HG03378 (cell line): Measurements from ENCODE around the gene METTL9.
"Not testable (repeated sequence)": the region's sequence is repeated elsewhere in the genome, so short reads cannot be mapped to it uniquely, and the experiment has no call there.

Experiments
- ATAC-seq: cut with Tn5 transposase; IDR thresholded peaks from one replicate; pipeline ENCODE4 v1.9.1; 2021; ENCODE audit warnings: mild to moderate bottlenecking, moderate library complexity; ENCODE audit not compliant: unreplicated experiment

Gene METTL9

GRCh38 chr16:21610006-21610544 is 10.7 kb downstream of the METTL9 start:
- ATAC-seq, result no peak

- ATAC-seq, result no peak
Observed at GRCh38 chr16:21610766-21611165, 11.4 kb downstream of the METTL9 start.

GRCh38 chr16:21611198-21611555 is 11.8 kb downstream of the METTL9 start:
- ATAC-seq, result no peak

GRCh38 chr16:21611556-21612384 is 12.4 kb downstream of the METTL9 start:
- no peak for ATAC-seq

GRCh38 chr16:21613361-21613760 is 14.0 kb downstream of the METTL9 start:
- ATAC-seq, result no peak

GRCh38 chr16:21613781-21614180 is 14.4 kb downstream of the METTL9 start:
- ATAC-seq, result no peak

GRCh38 chr16:21614896-21615295 is 15.5 kb downstream of the METTL9 start:
- ATAC-seq, result no peak

GRCh38 chr16:21617607-21618006 is 18.2 kb downstream of the METTL9 start:
- ATAC-seq, result no peak

GRCh38 chr16:21618281-21618680 is 18.9 kb downstream of the METTL9 start:
- ATAC-seq, result no peak

- no peak for ATAC-seq
Observed at GRCh38 chr16:21619765-21620425, 20.5 kb downstream of the METTL9 start.

- no peak for ATAC-seq
Observed at GRCh38 chr16:21620592-21620991, 21.2 kb downstream of the METTL9 start.

GRCh38 chr16:21622545-21622944 is 23.2 kb downstream of the METTL9 start:
- ATAC-seq, result no peak

- ATAC-seq, result no peak
Observed at GRCh38 chr16:21625026-21625425, 25.6 kb downstream of the METTL9 start.

- ATAC-seq, result no peak
Observed at GRCh38 chr16:21626659-21627277, 27.4 kb downstream of the METTL9 start.

GRCh38 chr16:21628121-21628726 is 28.8 kb downstream of the METTL9 start:
- ATAC-seq, result no peak

- no peak for ATAC-seq
Observed at GRCh38 chr16:21628772-21629171, 29.4 kb downstream of the METTL9 start.

- ATAC-seq, result not testable (repeated sequence)
Observed at GRCh38 chr16:21629616-21630539, 30.5 kb downstream of the METTL9 start.

GRCh38 chr16:21630866-21631265 is 31.5 kb downstream of the METTL9 start:
- not testable (repeated sequence) for ATAC-seq

GRCh38 chr16:21631376-21631775 is 32.0 kb downstream of the METTL9 start:
- not testable (repeated sequence) for ATAC-seq

GRCh38 chr16:21631951-21632575 is 32.7 kb downstream of the METTL9 start:
- not testable (repeated sequence) for ATAC-seq
